K562 (cell line): ENCODE data around the gene SVOP. TPM values are rescaled to one million over a fixed set of nuclear protein-coding genes. Genes with fewer than 3 reads are reported as not detected.

Experiments used
- ATAC-seq: fragments of 200-7000 bp; cut with Tn5 transposase; 3 replicates; pipeline ENCODE4 v1.9.1; 2020; ENCODE audit warnings: moderate library complexity
- BruUV-seq: library from RNA; stranded (reverse); fragments of 400-500 nt; replicated peaks from 2 replicates; lab custom pipeline; 2021; lab: Mats Ljungman, UMichigan
- CTCF ChIA-PET: fragments of 300-600 bp; formaldehyde crosslinking; extraction: SDS; loops from one replicate; lab custom pipeline; 2021; ENCODE audit warnings: low intra/inter-chr PET ratio; lab: Yijun Ruan, JAX
- POLR2A ChIA-PET: fragments of 300-600, 350-650 bp; sonication (Branson Sonifier 250); formaldehyde crosslinking; extraction: SDS; loops from one replicate; lab custom pipeline; 2021; ENCODE audit warnings: antibody characterized with exemption, inconsistent platforms; lab: Yijun Ruan, JAX
- DNase-seq, 4 experiments: peaks; one replicate each; pipeline versions ENCODE4 v3.0.0 to v3.0.0-alpha.2; 2011 to 2018; ENCODE audit warnings: low spot score in 3 of 4, mixed read lengths in 3 of 4; ENCODE audit errors: extremely low read depth in 1 of 4
- FAIRE-seq: peaks from 2 replicates; lab custom pipeline; 2011; peaks lifted over from hg19 to GRCh38; lab: Jason Lieb, UNC
- H2AFZ ChIP-seq: 2 replicates; pipeline ENCODE4 v1.6.0; 2011; ENCODE audit warnings: low read depth, low read length, control low read depth, inconsistent platforms
- H3K27ac ChIP-seq: fragments of 200-600 bp; 3 replicates; pipeline ENCODE4 v1.8.0; 2011; ENCODE audit warnings: low read depth, mild to moderate bottlenecking, control low read depth, inconsistent platforms, low read length, moderate library complexity, mixed read lengths; ENCODE audit errors: extremely low read depth
- H3K27me3 ChIP-seq, 2 experiments: fragments of 300-600 bp in 1 of 2; 2 replicates in 1 of 2; 3 replicates in 1 of 2; pipeline versions ENCODE4 v1.6.0 to v1.8.0; 2011; ENCODE audit warnings: inconsistent platforms in 2 of 2, low read length in 2 of 2, mild to moderate bottlenecking in 1 of 2, mixed read lengths in 1 of 2, moderate library complexity in 1 of 2; ENCODE audit not compliant: control insufficient read depth in 2 of 2, insufficient read depth in 2 of 2
- H3K36me3 ChIP-seq: fragments of 300-600 bp; 3 replicates; pipeline ENCODE4 v1.8.0; 2011; ENCODE audit warnings: mild to moderate bottlenecking, low read length, inconsistent platforms; ENCODE audit not compliant: control insufficient read depth, insufficient read depth
- H3K4me1 ChIP-seq, 2 experiments: fragments of 200-600 bp in 1 of 2; replicated peaks in 1 of 2; 2 replicates in 1 of 2; 3 replicates in 1 of 2; pipeline versions ENCODE4 v1.5.1 to v1.8.0; 2011; ENCODE audit warnings: inconsistent platforms in 2 of 2, low read length in 2 of 2, mild to moderate bottlenecking in 1 of 2, mixed read lengths in 1 of 2, moderate library complexity in 1 of 2; ENCODE audit not compliant: control insufficient read depth in 2 of 2, insufficient read depth in 2 of 2
- H3K4me2 ChIP-seq: 2 replicates; pipeline ENCODE4 v1.6.1; 2011; ENCODE audit warnings: low read length, control low read depth, inconsistent platforms, mixed read lengths; ENCODE audit not compliant: insufficient read depth
- H3K4me3 ChIP-seq: fragments of 200-600 bp; sonication (generic), shearing (Covaris generic); 2 replicates; pipeline ENCODE4 v1.5.1; 2016; ENCODE audit warnings: control low read depth, inconsistent platforms
- H3K79me2 ChIP-seq: fragments of 200-600 bp; 3 replicates; pipeline ENCODE4 v1.8.0; 2011; ENCODE audit warnings: low read length, inconsistent platforms; ENCODE audit not compliant: control insufficient read depth, insufficient read depth
- H3K9ac ChIP-seq, 2 experiments: 2 replicates each; pipeline versions ENCODE4 v1.6.0 to v1.6.1; 2011; ENCODE audit warnings: low read depth in 2 of 2, low read length in 2 of 2, control low read depth in 1 of 2, inconsistent platforms in 1 of 2, mild to moderate bottlenecking in 1 of 2, mixed read lengths in 1 of 2; ENCODE audit not compliant: insufficient read depth in 1 of 2
- H3K9me1 ChIP-seq: one replicate; pipeline ENCODE4 v1.6.0; 2011; ENCODE audit warnings: inconsistent platforms, mild to moderate bottlenecking, low read length, moderate library complexity; ENCODE audit not compliant: control insufficient read depth, insufficient read depth
- H3K9me3 ChIP-seq: replicated peaks from 2 replicates; pipeline ENCODE4 v1.5.1; 2011; ENCODE audit warnings: low read depth, low read length, inconsistent platforms; ENCODE audit not compliant: control insufficient read depth, insufficient read depth
- H4K20me1 ChIP-seq: replicated peaks from 2 replicates; pipeline ENCODE4 v1.6.1; 2011; ENCODE audit warnings: low read length, inconsistent platforms, mixed read lengths; ENCODE audit not compliant: control insufficient read depth, insufficient read depth
- BMI1 ChIP-seq: fragments of 150-350 bp; IDR thresholded peaks from 2 replicates; pipeline ENCODE4 v1.6.1; 2014; ENCODE audit warnings: low read length
- CBFA2T2 ChIP-seq: fragments of 450-650 bp; conservative IDR thresholded peaks from 2 replicates; pipeline ENCODE4 v1.6.1; 2017; ENCODE audit warnings: mild to moderate bottlenecking
- GATAD2B ChIP-seq: fragments of 450-650 bp; IDR thresholded peaks from 2 replicates; pipeline ENCODE4 v1.6.1; 2017; ENCODE audit warnings: mild to moderate bottlenecking, borderline replicate concordance
- KDM2B ChIP-seq: fragments of 250-450 bp; sonication (Bioruptor Pico); IDR thresholded peaks from 2 replicates; pipeline ENCODE4 v1.8.0; 2021; ENCODE audit warnings: mild to moderate bottlenecking, moderate library complexity
- PHB2 ChIP-seq: fragments of 450-650 bp; IDR thresholded peaks from 2 replicates; pipeline ENCODE4 v1.6.1; 2017; ENCODE audit warnings: low read depth
- TAF7 ChIP-seq: fragments of 450-650 bp; IDR thresholded peaks from 2 replicates; pipeline ENCODE4 v1.6.1; 2016; ENCODE audit warnings: missing genetic modification characterization, missing compliant biosample characterization
- U2AF1 ChIP-seq: fragments of 200-400 bp; formaldehyde crosslinking; optimal IDR thresholded peaks from 2 replicates; pipeline ENCODE3; 2017; ENCODE audit warnings: mild to moderate bottlenecking, low read depth, low read length, moderate library complexity
- ZNF23 ChIP-seq: fragments of 250-450 bp; sonication (Bioruptor Pico); IDR thresholded peaks from 2 replicates; pipeline ENCODE4 v1.4.0; 2020; ENCODE audit warnings: mild to moderate bottlenecking
- ZNF77 ChIP-seq: fragments of 250-450 bp; sonication (Bioruptor Pico); IDR thresholded peaks from 2 replicates; pipeline ENCODE4 v1.5.0; 2020
- WGBS: fragments of 100-300 bp; shearing (Covaris generic); methylation state at CpG from one replicate; pipeline ENCODE4 v1.1.6; 2016; ENCODE audit warnings: low coverage, mixed read lengths; ENCODE audit not compliant: insufficient coverage; ENCODE audit errors: missing lambda C conversion rate; 5-methylcytosine and 5-hydroxymethylcytosine counted together
- in situ Hi-C: fragments of 300-500 bp; cut with MboI; formaldehyde crosslinking; loops from 4 replicates; pipeline ENCODE4 v1.15.0; 2018; ENCODE audit warnings: inconsistent platforms, mixed read lengths
- intact Hi-C: fragments of 100-400 bp; cut with micrococcal nuclease; formaldehyde crosslinking; loops from 2 replicates; pipeline ENCODE4 v1.14.2; 2022
- polyA plus RNA-seq, 8 experiments: library from polyadenylated mRNA; depleted of rRNA in 4 of 8; stranded (reverse) in 5 of 8; unstranded in 3 of 8; fragments of >200 nt; fragmentation: Nextera tagmentation in 2 of 8; fragmentation: Illumina TruSeq in 1 of 8; extraction: Ambion mirVana in 2 of 8; extraction: Trizol in 1 of 8; gene quantifications; 2 replicates each; pipeline versions ENCODE4 v1.2.1 to v1.2.3, GENCODE V29; 2011 to 2014; ENCODE audit warnings: inconsistent platforms in 1 of 8, missing spikeins in 1 of 8
- total RNA-seq, 7 experiments: library from RNA; depleted of rRNA in 6 of 7; stranded (reverse); fragments of >200 nt in 6 of 7; fragmentation: Illumina TruSeq in 2 of 7; extraction: Trizol in 2 of 7; gene quantifications; 2 replicates each; pipeline versions ENCODE4 v1.2.1 to v1.2.3, GENCODE V29; 2011 to 2021; ENCODE audit warnings: low replicate concordance in 1 of 7
- TF ChIP-seq, protein P1 (sequence below), 2 experiments: fragments of 200-800 bp in 1 of 2; sonication (Bioruptor generic) in 1 of 2; sonication (generic) in 1 of 2; formaldehyde crosslinking in 1 of 2; IDR thresholded peaks in 1 of 2; conservative IDR thresholded peaks in 1 of 2; 2 replicates each; pipeline versions ENCODE4 v1.5.0 to v1.6.1; 2016 to 2020; ENCODE audit warnings: missing compliant biosample characterization in 1 of 2, missing genetic modification characterization in 1 of 2, missing genetic modification reagents in 1 of 2

Gene SVOP
- total and polyA plus RNA-seq, 9 of the 15 experiments (the other 6 are each of a cell fraction or from before 2014, with no cell fraction given) = 0.01 to 0.09 (median 0.06) TPM; not detected in 1

DNA sequence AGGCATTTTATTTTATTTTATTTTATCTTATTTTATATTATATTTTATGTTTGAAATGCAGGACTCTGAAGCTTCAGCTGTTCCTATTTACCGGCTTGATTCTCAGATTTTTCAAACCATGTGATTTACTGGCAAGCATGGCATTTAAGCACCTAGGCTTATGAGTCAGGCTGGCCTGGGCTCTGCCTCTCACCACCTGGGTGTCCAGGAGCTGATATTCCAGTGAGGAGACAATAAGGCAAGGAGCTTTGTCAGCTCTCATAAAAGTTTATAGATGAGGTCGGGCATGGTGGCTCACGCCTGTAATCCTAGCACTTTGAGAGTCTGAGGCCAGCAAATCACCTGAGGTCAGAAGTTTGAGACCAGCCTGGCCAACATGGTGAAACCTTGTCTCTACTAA, 138.9 kb downstream of the SVOP start:
- no TSS peak for BruUV-seq
- no peak overlapping the region for H3K27ac ChIP-seq
- in situ Hi-C loops = no loop called here
- CTCF ChIA-PET = no interaction called here
- H3K79me2 ChIP-seq = no peaks in the 10 kb centered on the region
- no peak overlapping the region for H3K9ac ChIP-seq
- peaks cover 21 to 53% of the 10 kb centered on the region in 2 experiments for H3K27me3 ChIP-seq
- H3K4me2 ChIP-seq = no peak overlapping the region
- H4K20me1 ChIP-seq = no peaks in the 10 kb centered on the region; the same call in 1 of the 2 replicates
- no peak overlapping the region for H2AFZ ChIP-seq
- no peak for ATAC-seq
- FAIRE-seq = no peak
- 0% methylated on average over 3 of the region's 3 CpGs for WGBS
- intact Hi-C loops = no loop called here
- H3K36me3 ChIP-seq = no peaks in the 10 kb centered on the region
- H3K9me1 ChIP-seq = no peaks in the 10 kb centered on the region
- no peak overlapping the region for H3K4me3 ChIP-seq
- DNase-seq = no peak
- no peaks in the 10 kb centered on the region for H3K9me3 ChIP-seq
- no peak for TF ChIP-seq ZNF77 (CRISPR knock-in tag)
- TF ChIP-seq U2AF1 = no peak
- TF ChIP-seq BMI1 = no peak
- TF ChIP-seq TAF7 (tag) = no peak
- TF ChIP-seq KDM2B = no peak
- TF ChIP-seq CBFA2T2 = no peak
- TF ChIP-seq, protein P1, sequence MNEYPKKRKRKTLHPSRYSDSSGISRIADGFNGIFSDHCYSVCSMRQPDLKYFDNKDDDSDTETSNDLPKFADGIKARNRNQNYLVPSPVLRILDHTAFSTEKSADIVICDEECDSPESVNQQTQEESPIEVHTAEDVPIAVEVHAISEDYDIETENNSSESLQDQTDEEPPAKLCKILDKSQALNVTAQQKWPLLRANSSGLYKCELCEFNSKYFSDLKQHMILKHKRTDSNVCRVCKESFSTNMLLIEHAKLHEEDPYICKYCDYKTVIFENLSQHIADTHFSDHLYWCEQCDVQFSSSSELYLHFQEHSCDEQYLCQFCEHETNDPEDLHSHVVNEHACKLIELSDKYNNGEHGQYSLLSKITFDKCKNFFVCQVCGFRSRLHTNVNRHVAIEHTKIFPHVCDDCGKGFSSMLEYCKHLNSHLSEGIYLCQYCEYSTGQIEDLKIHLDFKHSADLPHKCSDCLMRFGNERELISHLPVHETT (CRISPR knock-in tag; conservative IDR thresholded peaks at IDR 0.05 in 1 of 2, IDR thresholded peaks at IDR 0.05 in 1 of 2) = no peak
- no peak for TF ChIP-seq ZNF23 (CRISPR knock-in tag)
- no peak for TF ChIP-seq PHB2
- no peak for TF ChIP-seq GATAD2B
- H3K4me1 ChIP-seq = no peaks in the 10 kb centered on the region; a peak in 1 of 5 replicates
- POLR2A ChIA-PET = no interaction called here
